Measurements from ENCODE around the gene IL13RA2.

The IL13RA2 gene, protein sequence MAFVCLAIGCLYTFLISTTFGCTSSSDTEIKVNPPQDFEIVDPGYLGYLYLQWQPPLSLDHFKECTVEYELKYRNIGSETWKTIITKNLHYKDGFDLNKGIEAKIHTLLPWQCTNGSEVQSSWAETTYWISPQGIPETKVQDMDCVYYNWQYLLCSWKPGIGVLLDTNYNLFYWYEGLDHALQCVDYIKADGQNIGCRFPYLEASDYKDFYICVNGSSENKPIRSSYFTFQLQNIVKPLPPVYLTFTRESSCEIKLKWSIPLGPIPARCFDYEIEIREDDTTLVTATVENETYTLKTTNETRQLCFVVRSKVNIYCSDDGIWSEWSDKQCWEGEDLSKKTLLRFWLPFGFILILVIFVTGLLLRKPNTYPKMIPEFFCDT

DNA sequence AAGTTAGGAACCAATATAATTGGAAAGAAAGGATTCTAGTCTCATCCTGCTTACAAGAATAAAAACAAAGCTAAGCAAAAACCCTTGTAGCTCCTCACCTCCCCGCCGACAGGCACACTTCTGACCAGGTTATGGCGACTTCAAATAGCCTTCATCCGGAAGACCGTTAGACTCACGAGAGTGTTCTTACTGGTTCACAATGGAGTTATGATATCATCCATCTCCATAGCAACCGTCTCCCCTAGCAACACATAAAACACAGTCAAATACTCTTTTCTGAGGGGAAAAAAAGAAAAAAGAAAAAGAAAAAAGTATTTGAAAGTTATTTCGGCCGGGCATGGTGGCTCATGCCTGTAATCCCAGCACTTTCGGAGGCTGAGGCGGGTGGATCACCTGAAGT, at the start of gene IL13RA2:
TSS of gene IL13RA2 (minus strand) at position 162 of the 400 bp plus-strand sequence. CDS start 347 bp downstream, outside the sequence.
- no peak for DNase-seq

GRCh38 chrX:115065304-115065703, 47.9 kb upstream of the IL13RA2 start:
- no peak for DNase-seq

GRCh38 chrX:115060013-115060412, 42.6 kb upstream of the IL13RA2 start:
- DNase-seq: no peak

- no peak for DNase-seq
These were observed 40.9 kb upstream of the IL13RA2 start for GRCh38 chrX:115058276-115058675.

DNA sequence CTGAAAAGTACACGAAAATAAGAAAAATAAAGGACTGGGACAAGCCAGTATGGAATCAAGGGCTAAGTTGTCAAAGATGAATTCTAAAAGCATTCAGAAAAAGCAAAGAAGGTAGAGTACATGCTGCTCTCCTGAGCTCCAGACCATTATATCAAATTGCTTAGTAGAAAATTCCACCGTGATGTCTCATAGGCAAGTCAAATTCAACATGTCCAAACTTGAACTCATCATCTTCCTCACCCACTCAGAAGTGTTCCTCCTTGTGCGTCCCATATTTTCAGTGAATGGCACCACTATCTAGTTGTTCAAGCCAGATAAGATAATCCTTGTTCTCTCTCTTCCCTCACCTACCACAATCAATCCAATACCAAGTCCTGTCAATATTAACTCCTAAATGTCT, 37.5 kb upstream of the IL13RA2 start:
- DNase-seq: no peak

GRCh38 chrX:115053223-115053622, 35.8 kb upstream of the IL13RA2 start:
- DNase-seq: no peak

GRCh38 chrX:115047715-115048114, 30.3 kb upstream of the IL13RA2 start:
- no peak for DNase-seq

DNA sequence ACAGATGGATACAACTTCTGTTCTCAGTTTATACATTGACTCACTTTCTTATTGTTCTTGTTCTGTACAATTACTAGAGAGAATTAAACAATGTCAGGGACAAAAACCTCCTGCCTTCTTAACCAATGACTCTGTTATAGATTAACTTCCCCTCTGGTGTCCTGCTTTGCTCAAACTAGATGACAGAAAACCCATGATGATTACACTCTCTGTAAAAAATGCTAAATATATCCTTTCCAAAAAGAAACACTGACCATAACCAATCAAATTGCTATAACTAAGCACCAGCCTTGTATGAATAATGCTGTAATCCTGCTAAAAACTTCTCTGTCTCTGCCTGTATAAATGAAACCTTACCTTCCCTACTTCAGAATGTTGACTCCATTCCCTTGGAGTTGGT, 29.8 kb upstream of the IL13RA2 start:
- DNase-seq: no peak

DNA sequence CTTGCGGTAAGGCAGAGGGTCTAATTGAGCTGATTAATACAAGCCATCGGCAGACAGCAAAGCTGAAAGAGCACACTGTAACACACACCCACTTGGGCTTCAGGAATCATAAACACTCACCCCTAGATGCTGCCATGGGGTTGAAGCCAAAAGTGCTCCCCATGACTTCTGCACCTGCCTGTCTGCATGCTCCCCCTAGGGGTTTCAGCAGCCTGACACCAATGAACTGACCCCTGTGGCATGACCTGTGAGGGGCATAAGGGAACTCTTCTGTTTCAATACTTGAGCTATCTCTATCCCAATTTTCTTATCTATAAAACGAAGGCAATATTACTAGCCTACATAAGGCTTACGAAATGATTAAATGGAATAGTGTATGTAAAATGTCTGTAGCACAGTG, 23.0 kb upstream of the IL13RA2 start:
- no peak for DNase-seq

GRCh38 chrX:115038406-115038805, 21.0 kb upstream of the IL13RA2 start:
- no peak for DNase-seq

GRCh38 chrX:115036029-115036428, 18.6 kb upstream of the IL13RA2 start:
- no peak for DNase-seq

- DNase-seq: no peak
These were observed 14.6 kb upstream of the IL13RA2 start for GRCh38 chrX:115031989-115032388.

DNA sequence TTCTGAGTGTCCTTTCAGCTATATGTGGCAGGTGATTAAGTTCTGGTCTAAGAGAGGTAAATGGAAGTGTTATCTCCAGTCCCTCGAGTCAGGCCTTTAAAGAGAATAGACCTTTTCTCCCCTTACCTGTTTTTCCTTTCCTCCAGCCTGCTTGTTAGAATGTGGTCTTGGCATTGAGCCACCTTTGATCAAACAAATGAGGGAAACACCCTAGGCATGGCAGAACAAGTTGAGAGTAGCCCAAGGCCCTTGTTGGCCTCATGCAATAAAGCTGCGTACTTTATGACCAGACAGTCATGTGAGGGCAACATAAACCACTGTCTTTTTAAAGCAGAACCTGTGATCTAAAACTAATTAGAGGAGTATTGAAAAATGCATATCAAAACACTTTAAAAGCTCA, 13.2 kb upstream of the IL13RA2 start:
- no peak for DNase-seq

DNA sequence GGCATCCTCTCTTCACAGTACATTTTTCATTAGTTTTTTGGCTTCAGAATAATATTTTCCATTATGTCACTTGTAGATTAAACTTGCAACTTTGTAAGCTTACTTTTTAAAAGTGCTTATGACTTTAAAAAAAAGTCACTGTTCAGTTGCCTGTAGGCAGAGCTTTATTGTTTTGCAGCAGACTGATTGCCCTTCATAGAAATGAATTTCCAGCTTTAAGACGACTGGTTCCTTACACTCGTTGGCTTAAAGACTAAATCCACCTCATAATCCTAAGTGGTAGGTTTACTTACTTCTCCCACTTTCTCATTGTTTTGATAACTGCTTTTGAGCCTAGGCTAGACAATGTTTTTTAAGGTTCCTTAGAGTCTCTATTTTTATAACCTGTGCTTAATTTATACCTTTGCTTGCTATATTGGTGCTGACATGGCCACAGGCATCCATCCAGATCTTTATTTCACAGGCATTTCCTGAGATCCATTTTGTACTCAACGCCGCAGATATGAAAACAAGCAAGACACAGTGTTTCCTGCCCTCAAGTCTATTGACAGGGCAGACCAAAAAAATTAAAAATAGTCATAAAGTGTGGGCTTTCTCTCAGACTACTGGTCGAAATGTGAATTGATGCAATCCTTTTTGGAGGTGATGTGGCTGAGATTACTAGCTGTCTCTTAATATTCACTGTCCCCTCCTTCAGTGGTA, 12.6 kb upstream of the IL13RA2 start:
- DNase-seq: no peak

GRCh38 chrX:115029440-115029839, 12.0 kb upstream of the IL13RA2 start:
- DNase-seq: no peak

- DNase-seq: no peak
These were observed 6.4 kb upstream of the IL13RA2 start for GRCh38 chrX:115023811-115024210.

DNA sequence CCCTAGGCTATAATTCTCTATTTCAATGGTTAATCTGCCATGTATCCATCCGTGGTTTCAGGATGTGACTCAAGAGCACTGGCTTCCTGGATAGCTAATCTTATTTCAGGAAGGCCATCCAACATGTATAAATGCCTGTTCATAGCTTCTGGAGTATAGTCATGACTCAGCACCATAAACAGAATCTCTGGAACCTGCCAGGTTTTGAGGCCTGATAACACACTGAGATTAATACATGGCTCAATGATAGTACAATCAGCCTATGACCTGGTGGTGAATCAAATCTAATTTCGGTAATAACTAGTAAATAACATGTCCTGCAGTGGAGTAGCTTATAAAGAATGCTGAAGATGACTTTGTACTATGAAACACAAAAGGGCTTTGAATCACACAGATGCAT, 5.7 kb upstream of the IL13RA2 start:
- no peak for DNase-seq

DNA sequence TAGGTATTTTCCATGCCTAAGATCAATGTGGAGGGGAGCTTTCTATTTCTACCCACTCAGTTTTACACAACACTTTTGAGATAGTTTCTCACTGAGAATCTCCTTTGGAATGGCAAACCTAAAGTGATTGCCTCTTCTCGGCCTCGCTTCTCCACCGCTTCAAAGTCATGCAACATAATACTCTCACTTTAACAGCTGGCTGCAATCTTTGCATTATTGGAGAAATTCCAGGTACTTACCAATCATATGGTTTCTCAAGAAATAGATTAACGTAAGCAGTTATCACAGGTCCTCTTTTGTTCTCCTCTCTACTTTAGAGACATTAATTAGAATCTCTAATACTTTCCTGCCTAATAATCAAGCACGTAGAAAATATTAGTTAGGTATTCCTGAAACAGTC, 3.7 kb upstream of the IL13RA2 start:
- DNase-seq: no peak

DNA sequence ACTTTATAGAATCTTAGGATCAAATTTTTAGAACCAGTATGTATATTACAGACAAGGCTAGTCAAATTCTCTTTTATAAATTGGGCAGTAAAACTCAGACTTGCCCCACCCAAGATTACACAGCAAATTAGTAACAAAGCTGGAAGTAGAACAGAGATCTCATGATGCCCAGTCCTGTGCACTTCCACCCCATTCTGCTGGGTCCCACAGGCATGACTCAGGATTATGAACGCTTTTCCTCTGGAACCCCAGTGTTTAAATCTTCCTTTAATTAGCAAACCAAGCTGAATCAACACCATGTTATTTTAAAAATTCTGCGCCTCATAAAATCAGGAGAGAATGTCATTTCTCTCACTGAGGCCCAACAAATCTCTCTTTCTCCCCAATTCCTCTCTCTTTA, 1.5 kb upstream of the IL13RA2 start:
- DNase-seq: no peak

DNA sequence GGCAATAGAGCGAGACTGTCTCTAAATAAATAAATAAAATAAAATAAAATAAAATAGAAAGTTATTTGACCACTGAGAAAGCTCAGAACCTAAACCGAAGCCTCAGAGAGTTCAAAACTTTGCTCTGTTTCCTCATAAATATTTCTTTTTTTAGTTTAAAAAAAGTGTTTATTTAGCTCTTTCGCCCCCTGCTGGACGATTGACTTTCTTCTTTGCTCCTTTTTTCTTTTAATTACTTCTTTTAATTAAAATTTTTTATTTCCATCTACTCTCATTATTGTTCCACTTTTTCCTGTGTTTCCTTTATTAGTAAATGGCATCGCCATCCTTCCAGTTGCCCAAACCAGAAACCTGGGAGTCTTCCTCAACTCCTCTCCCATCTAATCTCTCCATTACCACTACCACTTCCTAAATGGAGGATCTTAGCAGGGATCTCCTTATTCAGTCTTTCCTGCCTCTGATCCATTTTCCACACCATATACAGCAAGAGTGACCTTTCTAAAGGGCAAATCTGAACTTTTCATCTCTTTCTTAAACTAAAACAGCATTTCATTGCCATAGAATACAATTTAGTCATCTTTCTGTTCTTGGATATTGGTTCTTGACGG, 728 bp upstream of the IL13RA2 start:
- DNase-seq: no peak

- DNase-seq: no peak
These were observed 3.7 kb downstream of the IL13RA2 start for GRCh38 chrX:115013705-115014104.

DNA sequence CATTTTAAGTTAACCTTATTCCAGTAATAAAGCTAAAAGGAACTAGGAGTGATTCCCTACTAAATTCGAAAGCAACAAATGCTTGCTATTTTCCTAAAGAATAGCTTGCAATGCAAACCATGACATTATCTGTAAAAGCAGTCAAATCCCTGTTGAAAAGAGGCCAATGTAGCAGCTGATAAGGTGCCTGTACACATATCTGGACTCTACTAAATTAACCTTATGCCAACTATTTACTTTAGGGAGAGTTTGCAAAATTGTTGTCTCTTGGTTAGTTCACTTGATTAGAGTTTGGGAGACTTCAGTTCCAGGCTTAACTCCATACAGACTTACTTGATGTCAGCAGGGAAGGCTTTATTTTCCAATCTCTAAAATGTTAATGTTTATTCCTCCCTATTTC, 6.0 kb downstream of the IL13RA2 start:
- no peak for DNase-seq

- DNase-seq: no peak
These were observed 17.5 kb downstream of the IL13RA2 start for GRCh38 chrX:114999906-115000305.

DNA sequence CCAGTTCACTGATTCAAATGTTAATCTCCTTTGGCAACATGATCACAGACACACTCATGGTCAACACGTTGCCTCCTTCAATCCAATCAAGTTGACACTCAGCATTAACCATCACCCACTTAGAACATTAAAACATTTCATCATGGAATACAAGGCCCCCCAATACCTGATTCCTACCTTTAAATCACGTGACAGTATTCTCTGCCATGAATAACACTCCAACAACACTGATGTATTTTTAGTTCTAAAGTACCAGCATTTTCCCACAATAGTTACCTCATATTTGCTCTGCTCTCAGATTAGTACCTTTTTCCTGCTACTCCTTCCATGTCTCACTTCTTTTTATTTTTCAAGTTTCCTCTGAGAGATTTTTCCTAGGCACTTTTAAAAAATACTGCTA, 19.6 kb downstream of the IL13RA2 start:
- DNase-seq: no peak

Data from CD4-positive, alpha-beta T cell treated with Interleukin-4 for 1 hour (primary cell).